CD4-positive, alpha-beta T cell treated with Interleukin-12 subunit alpha and Interleukin-12 subunit beta, for 1 hour (primary cell): ENCODE measurements around the gene XKR8.

Experiments used
- DNase-seq: peaks from one replicate; pipeline ENCODE4 v3.0.0-alpha.2; 2020

XKR8 gene

DNA sequence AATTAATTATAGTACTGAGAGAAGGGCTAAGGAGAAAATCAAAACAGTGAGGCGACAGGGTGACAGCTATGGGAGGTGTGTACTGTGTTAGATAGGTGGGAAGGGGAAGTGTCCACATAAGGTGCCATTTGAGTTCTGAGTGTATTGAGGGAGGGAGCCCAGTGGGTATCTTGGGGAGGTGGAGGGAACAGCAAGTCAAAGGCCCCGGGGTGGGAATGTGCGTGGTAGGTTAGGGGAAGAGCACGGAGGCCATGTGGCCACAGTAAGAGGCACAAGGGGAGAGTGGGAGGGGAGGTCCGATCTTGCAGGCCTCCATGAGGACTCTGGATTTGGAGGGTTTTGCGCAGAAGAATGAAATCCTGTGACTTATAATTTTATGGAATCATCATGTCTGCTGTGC is 3.0 kb upstream of the XKR8 start:
- no peak for DNase-seq

DNA sequence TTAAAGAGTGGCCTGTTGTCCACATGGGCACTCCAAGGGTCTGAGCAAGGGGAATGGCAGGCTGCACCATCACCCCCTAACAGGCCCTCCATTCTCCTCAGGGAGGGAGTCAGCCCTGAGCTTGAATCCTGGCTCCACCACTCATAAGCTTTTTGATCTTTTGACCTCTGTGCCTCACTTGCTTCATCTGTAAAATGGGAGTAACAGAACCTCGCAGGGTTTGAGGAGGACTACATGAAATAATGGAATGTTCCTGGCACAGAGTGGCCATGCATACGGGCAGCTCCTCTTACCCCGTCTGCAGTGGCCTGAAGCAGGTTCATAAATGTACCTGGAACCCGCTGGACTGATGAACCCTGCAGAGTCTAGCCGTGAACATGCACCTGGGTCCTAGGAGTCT is 2.1 kb upstream of the XKR8 start:
- DNase-seq: no peak

DNA sequence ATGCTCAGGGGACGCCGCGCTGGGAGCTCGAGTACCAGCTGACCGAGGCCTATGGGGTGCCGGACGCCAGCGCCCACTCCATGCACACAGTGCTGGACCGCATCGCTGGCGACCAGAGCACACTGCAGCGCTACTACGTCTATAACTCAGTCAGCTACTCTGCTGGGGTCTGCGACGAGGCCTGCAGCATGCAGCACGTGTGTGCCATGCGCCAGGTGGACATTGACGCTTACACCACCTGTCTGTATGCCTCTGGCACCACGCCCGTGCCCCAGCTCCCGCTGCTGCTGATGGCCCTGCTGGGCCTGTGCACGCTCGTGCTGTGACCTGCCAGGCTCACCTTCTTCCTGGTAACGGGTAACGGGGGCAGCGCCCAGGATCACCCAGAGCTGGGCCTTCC is 1.3 kb upstream of the XKR8 start:
- no peak for DNase-seq

DNA sequence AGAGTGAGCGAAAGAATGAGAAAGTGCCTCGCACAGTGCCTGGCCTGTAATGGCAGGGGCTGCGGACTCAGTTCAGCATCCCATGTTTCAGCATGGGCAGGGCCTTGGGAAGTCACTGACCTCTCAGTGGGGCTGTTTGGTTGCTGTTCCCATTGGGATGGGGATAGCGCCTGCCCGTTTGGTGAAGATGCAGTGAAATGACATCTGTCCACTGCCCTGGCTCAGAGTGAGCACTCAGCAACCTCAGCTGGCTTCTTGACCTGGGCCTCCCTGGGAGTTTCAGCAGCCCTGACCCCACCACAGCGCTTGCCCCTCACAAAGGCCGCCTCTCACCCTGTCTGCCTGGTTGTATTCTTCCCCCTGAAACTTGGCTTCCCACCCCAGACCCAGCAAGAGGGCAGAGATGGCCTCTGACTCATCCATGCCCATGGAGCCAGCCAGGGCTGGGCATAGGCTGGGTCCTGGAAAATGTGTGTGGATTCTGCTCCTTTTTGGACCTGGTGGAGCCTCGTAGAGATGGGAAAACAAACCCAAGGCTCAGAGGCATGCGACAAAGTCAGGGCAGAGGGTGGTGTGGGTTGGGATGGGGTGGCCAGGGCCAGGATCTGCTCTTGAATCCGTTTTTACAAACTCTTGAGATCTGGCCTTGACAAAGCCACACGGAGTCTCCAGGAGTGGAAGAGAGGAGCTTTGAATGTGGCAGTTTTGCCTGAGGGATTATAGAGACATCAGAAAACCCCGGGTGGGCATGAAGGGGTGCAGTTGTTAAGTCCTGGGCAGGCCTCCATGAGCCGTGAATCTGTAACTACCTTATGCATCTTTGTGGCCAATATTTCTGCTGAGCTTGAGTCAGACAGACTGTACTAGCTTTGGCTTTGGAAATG is 1.2 kb downstream of the XKR8 start:
- no peak for DNase-seq

DNA sequence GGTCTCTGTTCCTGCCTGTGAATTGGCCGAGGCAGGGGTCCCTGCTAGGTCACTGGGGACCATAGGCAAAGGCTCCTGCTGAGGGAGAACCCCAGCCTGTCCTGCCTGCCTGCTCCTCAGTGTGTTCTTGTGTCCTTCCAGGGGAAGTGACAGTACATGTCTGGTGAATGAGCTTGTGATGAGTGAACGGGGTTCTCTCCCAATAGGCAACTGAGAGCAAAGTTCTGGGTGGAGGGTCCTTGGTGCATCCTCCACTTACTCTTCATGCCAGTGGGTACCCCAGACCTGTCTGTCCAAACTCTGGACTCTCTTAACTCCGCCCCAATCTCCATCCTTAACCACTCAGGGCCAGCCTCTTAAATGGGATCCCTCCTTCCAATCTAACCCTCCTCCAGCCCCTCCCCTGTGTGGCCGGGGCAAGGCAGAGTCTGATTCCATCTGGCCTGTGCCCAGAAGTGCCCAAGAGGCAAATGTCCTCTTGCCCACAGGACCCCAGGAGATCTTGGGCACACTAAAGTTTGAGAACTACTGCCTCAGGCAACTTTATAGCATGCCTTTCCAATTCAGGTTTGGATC is 2.0 kb downstream of the XKR8 start:
- no peak for DNase-seq

DNA sequence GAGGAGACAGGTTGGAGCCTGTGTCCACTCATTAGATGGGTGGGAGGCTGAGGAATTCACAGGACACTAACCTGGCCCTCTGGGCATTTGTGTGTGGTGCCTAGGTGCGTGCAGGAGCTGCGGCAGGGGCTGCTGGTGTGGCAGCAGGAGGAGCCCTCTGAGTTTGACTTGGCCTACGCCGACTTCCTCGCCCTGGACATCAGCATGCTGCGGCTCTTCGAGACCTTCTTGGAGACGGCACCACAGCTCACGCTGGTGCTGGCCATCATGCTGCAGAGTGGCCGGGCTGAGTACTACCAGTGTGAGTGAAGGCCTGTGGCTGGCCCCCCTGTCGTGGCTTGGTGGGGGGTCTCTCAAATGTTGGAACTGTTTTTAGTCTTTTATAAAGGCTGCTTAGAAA is 3.6 kb downstream of the XKR8 start:
- no peak for DNase-seq

DNA sequence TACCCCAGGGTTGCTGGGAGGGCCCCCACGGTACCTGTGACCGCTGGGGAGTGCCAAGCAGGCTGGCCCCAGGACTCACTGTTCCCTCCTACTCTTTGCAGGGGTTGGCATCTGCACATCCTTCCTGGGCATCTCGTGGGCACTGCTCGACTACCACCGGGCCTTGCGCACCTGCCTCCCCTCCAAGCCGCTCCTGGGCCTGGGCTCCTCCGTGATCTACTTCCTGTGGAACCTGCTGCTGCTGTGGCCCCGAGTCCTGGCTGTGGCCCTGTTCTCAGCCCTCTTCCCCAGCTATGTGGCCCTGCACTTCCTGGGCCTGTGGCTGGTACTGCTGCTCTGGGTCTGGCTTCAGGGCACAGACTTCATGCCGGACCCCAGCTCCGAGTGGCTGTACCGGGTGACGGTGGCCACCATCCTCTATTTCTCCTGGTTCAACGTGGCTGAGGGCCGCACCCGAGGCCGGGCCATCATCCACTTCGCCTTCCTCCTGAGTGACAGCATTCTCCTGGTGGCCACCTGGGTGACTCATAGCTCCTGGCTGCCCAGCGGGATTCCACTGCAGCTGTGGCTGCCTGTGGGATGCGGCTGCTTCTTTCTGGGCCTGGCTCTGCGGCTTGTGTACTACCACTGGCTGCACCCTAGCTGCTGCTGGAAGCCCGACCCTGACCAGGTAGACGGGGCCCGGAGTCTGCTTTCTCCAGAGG is 6.8 kb downstream of the XKR8 start:
- no peak for DNase-seq

DNA sequence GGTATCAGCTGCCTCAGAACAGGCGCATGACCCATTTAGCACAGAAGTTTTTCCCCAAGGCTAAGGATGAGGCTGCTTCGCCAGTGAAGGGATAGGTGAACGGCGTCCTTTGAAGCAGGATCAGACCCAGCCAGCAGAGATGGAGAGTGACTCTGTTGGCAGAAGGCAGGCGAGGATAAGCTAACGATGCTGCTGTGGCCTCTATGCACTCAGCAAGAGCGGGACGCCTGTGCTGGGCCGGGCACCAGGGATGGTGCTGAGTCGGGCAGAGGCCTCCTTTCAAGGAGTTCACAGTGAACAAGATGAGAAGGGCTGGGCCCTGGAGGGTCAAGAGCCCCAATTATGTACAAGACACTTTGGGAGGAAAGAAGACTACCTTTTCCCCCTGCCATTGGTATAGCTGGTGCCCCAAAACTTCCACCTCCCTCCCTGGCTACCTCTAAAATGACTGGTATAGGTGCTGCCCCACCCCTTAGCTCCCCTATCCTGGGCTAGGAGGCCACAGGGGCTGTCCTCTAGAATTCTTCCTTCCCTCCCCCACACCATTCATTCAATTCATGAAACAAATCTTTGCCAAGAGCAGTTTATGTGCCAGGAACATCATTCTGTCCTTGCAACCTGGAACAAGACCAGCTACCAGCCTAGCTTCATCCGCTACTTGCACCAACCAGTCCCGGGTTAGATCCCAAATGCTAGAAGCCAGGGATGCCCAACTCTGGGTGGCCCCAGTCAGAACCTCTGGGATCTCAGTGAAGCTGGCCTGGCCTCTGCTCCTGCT is 7.5 kb downstream of the XKR8 start:
- DNase-seq: no peak

DNA sequence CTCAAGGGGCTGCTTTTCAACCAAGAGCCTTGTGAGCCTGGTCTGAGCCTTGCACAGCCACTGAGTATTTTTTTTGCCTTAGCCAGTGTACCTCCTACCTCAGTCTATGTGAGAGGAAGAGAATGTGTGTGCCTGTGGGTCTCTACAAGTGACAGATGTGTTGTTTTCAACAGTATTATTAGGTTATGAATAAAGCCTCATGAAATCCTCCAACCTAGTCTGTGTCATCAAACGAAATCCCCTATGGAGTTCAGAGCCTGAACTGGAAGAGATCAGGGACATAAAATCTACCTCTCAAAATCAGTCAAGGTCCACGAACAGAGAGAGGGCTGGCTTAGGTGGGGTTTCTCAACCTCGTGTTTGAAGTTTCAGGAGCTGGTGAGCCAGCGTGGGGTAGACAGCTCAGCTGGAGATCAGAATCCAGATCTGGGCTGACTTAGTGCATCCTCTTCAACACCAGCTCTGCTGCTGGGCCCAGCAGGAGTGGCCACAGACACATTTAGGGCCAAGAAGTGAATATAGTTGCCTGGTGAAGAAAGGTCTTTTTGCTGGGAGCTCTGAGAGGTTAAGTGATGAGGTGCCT is 8.2 kb downstream of the XKR8 start:
- no peak for DNase-seq

DNA sequence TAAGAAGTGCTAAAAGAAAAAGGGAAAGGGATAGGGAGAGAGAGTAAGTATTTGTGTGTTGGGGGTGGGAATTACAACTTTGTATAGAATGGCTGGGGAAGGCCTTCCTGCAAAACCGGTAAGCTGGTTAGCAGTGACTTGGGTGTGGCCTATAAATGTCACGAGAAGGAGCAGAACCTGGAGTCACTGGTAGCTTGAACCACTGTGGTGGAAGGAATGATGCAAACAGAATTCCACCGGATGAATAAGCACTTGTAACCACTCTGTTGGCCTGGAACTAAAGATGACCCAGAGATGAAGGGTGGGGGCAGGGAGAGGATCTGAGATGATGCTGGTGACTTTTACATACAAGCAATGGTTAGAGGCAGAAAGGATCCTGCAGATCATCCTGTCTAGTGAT is 8.9 kb downstream of the XKR8 start:
- no peak for DNase-seq

DNA sequence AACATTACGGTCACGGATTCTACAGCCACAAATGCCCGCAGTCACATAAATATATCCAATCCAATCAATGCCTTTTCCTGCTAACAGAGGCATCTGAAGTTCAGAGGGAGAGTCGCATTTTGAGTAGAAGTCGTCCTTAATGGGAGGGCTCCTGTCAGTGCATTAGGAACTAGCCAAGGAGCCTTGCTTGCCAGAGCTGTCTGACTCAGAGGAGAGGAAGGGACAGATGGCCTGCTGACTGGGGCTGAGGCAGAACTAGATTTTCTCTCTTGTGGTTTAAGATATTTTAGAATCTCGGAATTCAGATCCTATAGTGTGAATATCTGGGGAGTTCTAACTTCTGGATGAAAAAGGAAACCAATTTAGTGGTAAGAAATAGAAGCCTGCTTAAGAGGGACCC is 10.6 kb downstream of the XKR8 start:
- no peak for DNase-seq

DNA sequence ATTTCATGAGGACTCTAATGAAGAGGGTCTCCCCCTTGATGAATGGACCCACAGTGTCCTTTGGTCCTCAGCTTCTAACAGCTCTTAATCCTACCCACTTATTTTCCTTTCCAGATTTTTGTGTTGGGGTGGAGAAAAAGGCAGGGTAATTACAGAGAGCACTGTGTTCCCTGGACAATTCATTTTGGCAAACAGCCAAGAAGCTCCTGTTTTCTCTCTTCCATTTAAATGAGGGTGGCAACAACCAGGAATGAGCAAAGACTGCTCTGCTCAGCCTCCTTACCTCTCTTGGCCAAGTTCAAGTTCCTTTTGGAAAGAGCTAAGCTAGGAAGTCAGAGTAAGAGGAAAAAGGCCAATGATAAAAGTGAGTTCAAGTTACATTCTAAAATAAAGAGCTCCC is 11.9 kb downstream of the XKR8 start:
- no peak for DNase-seq

DNA sequence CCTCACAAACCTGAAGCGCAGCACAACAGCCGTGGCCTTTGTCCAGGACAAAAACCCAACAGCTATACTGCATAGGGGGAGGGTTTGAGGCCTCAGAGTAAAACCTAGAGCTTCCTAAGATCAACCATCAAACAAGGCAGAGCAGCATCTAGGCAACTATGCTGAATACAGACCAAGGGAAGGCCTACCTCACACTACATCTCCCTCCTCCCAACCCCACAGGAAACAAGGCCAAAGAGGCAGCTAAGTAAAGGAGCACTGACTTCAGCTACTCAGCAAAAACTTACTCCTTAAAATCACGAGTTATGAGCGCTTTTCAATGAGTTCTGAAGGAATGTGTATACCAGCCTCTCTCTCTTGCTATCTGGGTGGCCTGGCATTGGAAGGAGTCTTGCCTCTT is 12.4 kb downstream of the XKR8 start:
- no peak for DNase-seq

DNA sequence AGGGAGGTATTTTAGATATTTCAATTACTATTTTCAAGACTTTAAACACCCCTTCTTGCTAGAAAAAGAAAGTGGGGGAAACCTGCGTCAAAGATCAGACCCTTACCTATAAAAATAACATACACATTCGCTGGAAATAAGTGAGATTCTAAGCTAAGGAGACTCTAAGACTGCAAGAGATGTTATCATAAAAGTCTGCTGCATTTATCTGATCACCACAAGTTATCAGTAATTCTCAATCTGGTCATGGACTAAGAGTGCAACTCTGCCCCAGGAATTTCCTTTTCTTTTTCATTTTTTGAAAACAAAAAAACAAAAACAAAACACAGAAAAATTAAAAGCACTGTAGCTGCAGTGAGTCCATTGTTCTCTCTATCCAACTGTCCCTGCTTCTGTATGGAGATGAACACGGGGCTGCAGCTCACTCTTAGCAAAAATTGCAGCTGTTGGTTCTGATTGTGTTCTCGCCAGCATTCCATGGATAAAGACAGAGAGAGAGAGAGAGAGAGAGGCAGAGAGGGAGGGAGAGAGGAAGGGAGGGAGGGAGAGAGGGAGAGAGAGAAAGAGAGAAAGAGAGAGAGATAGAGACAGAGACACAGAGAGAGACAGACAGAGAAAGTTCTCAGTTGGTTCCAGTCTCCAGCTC is 14.1 kb downstream of the XKR8 start:
- no peak for DNase-seq

DNA sequence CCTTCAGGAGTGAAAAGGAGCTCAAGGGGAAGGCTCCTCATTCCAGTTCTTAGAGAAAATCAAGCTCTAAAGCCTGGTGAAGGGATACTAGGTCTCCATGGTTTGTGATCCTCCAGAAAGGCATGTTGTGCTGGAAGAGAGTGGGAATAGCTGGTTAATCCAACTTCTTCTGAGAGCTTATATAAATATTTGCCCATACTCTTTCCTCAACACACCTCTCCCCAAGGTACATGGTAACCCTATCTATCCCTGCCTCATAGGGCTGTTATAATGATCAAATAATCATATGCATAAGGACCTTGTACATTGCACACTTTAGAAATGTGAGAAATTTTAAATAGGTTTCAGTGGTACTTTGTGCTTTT is 14.6 kb downstream of the XKR8 start:
- DNase-seq: no peak

DNA sequence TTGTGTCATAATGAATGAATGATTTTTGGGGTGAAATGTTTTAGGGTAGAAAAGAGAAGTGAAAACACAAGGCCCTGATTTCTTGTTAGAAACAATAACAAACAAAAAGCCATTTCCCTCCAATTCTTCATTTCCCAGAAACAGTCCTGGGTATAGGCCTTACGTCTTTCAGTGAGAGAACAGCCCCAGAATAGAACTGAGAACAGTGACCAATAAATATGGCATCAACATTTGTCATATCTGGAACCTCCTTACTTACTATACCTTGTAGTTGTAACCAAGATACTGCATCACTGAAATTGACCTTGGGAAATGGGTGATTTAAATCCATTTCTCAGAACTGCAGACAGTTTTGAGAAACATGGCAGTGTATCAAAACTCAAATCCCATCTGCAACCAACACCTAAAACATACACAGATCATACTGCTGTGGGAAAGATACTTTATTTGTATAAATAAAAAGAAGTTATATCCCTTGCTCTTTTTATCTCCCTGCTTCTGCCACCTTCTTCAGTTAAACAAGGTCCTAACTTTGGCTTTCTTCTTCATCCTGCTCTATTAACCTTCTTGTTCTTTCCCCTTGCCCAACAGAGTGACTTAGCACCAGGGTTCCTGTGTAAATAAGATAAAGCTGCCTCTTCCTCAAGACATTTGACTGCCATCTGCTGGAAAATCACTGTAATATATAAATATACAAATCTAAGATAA is 19.5 kb downstream of the XKR8 start:
- peak; percentile 67 for DNase-seq

DNA sequence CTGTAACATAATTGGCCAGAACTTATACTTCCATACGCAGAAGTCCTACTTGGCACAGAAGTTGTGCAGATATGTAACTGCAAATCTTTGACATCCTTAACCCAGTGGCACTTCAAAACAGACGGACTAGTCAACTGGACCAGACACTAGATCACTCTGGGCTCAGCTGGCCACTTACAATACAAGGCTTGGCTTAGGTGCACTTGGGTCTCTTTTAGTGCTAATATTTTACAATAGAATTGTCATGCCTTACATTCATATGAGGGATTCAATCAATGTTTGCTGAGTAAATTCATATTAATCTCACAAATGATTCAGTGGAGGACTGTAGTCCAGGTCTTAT is 20.1 kb downstream of the XKR8 start:
- no peak for DNase-seq

DNA sequence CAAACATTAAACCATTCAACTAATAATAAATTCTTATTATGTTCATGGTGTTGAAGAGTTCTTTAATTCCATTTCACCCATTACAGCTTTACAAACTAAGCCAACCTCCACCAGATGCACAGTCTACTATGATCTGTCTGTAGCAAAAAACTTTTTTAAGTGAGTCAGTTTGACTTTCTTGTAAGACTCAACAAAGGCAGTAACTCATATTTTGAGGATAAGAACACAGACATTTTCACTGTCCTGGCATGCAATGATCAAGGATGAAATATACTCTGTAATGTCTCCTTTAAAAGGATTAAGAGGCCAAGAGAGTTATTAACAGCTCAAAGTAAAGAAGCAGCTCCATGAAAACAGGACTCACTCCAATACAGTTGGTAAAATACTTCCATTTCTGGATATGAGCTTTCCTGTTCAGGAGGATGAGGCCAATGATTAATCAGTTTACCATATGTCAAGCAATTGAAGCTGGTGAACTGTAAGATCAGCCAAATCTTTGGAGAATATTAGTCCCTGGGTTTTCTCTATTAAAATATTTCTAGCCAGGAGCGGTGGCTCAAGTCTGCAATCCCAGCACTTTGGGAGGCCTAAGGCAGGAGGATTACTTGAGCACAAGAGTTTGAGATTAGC is 20.6 kb downstream of the XKR8 start:
- no peak for DNase-seq

DNA sequence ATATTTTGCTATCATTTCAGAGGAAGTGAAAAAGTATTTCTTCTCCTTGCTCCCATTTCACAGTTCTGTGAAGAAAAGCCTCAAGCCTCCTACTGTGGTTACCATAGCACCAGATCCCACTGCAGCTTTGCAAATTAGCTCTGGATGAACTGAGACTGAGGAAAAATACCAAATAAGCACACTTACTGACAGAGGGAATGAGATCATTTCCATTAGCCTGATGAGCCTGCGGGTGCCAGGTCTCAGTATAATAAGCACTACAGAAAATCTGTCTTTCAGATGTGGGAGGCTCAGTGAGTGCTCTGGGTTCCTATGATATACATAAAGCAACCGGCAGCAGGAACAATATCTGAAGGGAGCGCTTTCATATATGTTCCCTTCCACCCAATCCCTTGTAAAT is 21.4 kb downstream of the XKR8 start:
- no peak for DNase-seq

DNA sequence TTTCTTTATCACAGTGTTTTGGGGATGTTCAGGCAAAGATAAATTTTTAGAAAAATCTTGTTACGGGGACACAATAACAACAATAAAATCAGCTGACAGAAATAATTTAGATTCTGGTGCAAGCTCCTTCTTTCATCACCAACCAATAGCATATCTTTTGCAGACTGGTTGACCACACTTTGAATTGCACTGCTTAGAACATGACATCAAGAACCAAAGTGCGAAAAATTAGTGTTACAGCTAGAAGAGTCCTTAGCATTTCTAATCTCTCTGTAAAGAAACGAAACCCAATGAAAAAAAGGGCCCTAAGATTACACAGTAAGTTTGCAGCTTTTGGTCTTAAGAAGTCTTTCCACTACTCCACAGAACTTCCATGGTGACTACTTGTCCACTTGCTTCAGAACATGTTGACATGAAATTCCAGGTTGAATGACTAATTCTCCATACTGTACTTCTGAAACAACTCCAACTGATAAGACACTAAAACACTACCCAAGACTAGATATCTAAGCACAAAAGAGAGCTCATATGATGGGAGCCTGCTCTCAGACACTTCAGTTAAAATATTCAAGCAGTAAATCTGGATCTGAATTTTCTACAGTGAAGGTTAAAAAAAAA is 31.3 kb downstream of the XKR8 start:
- peak; percentile 2 for DNase-seq

DNA sequence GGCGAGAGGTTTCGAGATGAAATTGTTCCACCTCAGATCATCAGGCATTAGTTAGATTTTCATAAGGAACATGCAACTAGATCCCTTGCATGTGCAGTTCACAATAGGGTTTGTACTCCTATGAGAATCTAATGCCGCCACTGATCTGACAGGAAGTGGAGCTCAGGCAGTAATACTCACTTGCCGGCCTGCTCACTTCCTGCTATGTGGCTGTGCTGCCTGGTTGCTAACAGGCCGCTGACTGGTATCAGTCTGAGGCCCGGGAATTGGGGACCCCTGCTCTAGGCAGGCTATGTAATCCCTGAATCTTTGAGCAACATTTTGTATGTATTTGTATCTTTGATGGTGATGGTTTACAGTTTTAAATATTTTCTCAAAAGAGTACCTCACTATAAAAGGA is 32.5 kb downstream of the XKR8 start:
- DNase-seq: peak; percentile 61
